ENCODE results near the gene ENPP1. TPM values are rescaled to one million over a fixed set of nuclear protein-coding genes. Genes with fewer than 3 reads are reported as not detected.

ENPP1 gene
- total and polyA plus RNA-seq, 2 of the 4 experiments (the other 2 are of a cell fraction), result 10.9 to 38.9 TPM

GRCh38 chr6:131840441-131840840, 32.6 kb downstream of the ENPP1 start:
- Histone ChIP-seq H3K23ac (ENCODE audit: low read depth, low read length) (no peak overlapping the region), H4K5ac (ENCODE audit: low read depth, low read length) (no peak overlapping the region), H3K56ac (ENCODE audit: extremely low read depth, insufficient read depth, low read length) (no peak overlapping the region), H2BK120ac (ENCODE audit: low read depth, low read length) (no peak overlapping the region), H3K18ac (ENCODE audit: low read depth, low read length) (no peak overlapping the region), H2BK15ac (ENCODE audit: low read depth, low read length) (no peak overlapping the region), H3K9ac (ENCODE audit: low read depth, low read length) (no peak overlapping the region), H4K8ac (ENCODE audit: low read depth in 2 of 2, low read length in 2 of 2) (no peak overlapping the region), H3K14ac (replicated peaks; ENCODE audit: low read depth, low read length) (no peak overlapping the region), H3K4me2 (ENCODE audit: low read depth, low read length) (no peak overlapping the region), H2BK20ac (ENCODE audit: low read depth, low read length) (no peak overlapping the region), H2AK5ac (ENCODE audit: low read depth, low read length) (no peak overlapping the region), H3K9me3 (ENCODE audit: control insufficient read depth, insufficient read depth, low read length) (no peaks in the 10 kb centered on the region; the same call in 1 of the 2 replicates), H4K20me1 (ENCODE audit: insufficient read depth, low read length) (no peaks in the 10 kb centered on the region), H3K27ac (ENCODE audit: insufficient read depth, low read length) (no peak overlapping the region), H2AK9ac (replicated peaks; ENCODE audit: low read depth, low read length, poor library complexity) (no peak overlapping the region), H2AFZ (replicated peaks; ENCODE audit: low read length, poor library complexity) (no peak overlapping the region), H3K4me1 (ENCODE audit: control insufficient read depth, insufficient read depth, low read length) (peaks cover 7% of the 10 kb centered on the region), H3K27me3 (ENCODE audit: control insufficient read depth, insufficient read depth, low read length) (no peaks in the 10 kb centered on the region), H3K79me1 (ENCODE audit: low read depth in 1 of 2, low read length in 2 of 2) (peaks cover 0 to 8% of the 10 kb centered on the region in 2 experiments; a peak in 2 of 4 replicates), H4K91ac (ENCODE audit: insufficient read depth, low read depth, low read length) (no peak overlapping the region), H3K4ac (ENCODE audit: low read depth, low read length) (no peak overlapping the region), H2BK5ac (ENCODE audit: low read depth, low read length, poor library complexity, severe bottlenecking) (no peak overlapping the region), H3K36me3 (ENCODE audit: control insufficient read depth, insufficient read depth, low read length) (no peaks in the 10 kb centered on the region), H3K4me3 (ENCODE audit: insufficient read depth, low read depth, low read length) (no peak overlapping the region), H3K9me1 (ENCODE audit: insufficient read depth, low read length) (no peaks in the 10 kb centered on the region)
- ATAC-seq (ENCODE audit: low read depth) (no peak), DNase-seq (no peak)
- TF ChIP-seq NFE2L2 (IDR thresholded peaks at IDR 0.05; ENCODE audit: low read depth, low read length) (no peak), CEBPB (IDR thresholded peaks at IDR 0.05; ENCODE audit: low read depth, low read length) (no peak), MAFK (IDR thresholded peaks at IDR 0.05; ENCODE audit: low read depth, low read length) (no peak), BHLHE40 (IDR thresholded peaks at IDR 0.05; ENCODE audit: low read depth, low read length) (no peak), USF2 (IDR thresholded peaks at IDR 0.05; ENCODE audit: low read depth, low read length) (no peak), RAD21 (IDR thresholded peaks at IDR 0.05; ENCODE audit: low read length) (no peak), FOS (IDR thresholded peaks at IDR 0.05; ENCODE audit: low read depth, low read length) (no peak), CTCF (conservative IDR thresholded peaks at IDR 0.05; ENCODE audit: low read depth, low read length) (no peak), SMC3 (IDR thresholded peaks at IDR 0.05; ENCODE audit: low read depth, low read length) (no peak)
- in situ Hi-C loops (cut with MboI; ENCODE audit: low sequenced_read_pairs), result no loop called here
- WGBS, 2 experiments (ENCODE audit: extremely low coverage in 2 of 2, insufficient read length in 1 of 2), result 83% methylated on average over 2 of the region's 7 CpGs; no CpG with 5 or more reads in 1 of the 2 experiments
- intact Hi-C loops (cut with micrococcal nuclease), result no loop called here
- BruUV-seq (replicated peaks), result no TSS peak
- ChIA-PET POLR2A (ENCODE audit: unreplicated experiment) (no interaction called here), CTCF (interaction anchor here (0.6 kb wide), 1 partner anchor 152 kb away, joined by 4 read pairs; no protein-coding TSS in a partner anchor)
- dilution Hi-C loops (cut with HindIII; ENCODE audit: low sequenced_read_pairs, unreplicated experiment), result no loop called here

All from IMR-90 (cell line).